Stimulated activated CD4-positive, alpha-beta T cell treated with anti-CD3 and anti-CD28 coated beads, TNF-alpha, amount 100 ng/mL, for 48 hours (primary cell): ENCODE data around the gene MOB1A.

Experiments used
- DNase-seq, 3 donors: peaks; one replicate each; pipeline ENCODE4 v3.0.0-alpha.2; 2020; ENCODE audit warnings: low read depth in 3 of 3

The MOB1A gene

DNA sequence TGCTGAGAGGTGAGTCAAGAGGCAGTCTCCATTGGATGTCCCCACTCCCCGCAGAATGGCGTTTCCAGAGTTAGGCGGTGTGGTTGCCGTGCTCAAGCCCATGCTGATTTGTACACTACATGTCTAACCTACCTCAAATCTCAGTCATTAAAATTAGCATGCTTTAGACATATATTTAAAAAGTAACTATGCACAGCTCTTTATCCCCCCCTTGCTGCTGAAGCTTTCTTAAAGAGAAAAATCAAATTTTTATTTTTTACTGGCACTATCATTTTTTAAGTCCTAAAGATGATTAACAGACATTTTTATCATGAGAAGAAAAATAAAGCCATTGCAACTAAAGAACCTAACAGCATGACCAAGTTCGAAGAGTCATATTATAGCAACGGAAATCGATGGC is 73.8 kb downstream of the MOB1A start:
- DNase-seq = no peak

DNA sequence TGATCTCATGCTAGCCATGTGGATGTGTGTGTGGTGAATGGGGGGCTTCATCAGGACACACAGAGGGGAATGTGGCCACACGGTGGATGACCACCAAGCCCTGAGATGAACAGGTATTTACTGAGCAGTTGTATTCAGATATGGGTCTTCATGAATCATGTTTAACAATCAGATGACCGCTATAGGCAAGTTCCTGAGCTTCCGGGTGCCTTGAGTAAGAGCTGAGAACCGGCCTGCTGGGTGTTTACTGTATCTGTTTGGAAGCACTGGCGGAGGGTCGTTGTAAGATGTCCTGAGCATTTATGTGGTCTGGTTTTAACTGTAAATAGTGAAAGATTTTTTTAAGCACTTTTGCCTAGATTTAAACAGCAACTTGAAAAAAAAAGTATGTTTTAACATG is 74.9 kb downstream of the MOB1A start:
- no peak for DNase-seq
